BE2C (cell line): Measurements from ENCODE around the gene LPIN1.

Source experiments
- DNase-seq: peaks from one replicate; pipeline ENCODE4 v3.0.0-alpha.2; 2020
- H3K27me3 ChIP-seq: fragments of 250-450 bp; sonication (Bioruptor Pico); 2 replicates; pipeline ENCODE4 v1.5.1; 2020; ENCODE audit warnings: mild to moderate bottlenecking
- H3K36me3 ChIP-seq: fragments of 250-450 bp; sonication (Bioruptor Pico); 2 replicates; pipeline ENCODE4 v1.5.1; 2020; ENCODE audit warnings: mild to moderate bottlenecking
- H3K4me1 ChIP-seq: fragments of 250-450 bp; sonication (Bioruptor Pico); 2 replicates; pipeline ENCODE4 v1.5.1; 2020
- H3K4me3 ChIP-seq: 2 replicates; pipeline ENCODE4 v1.5.1; 2011; ENCODE audit warnings: low read depth, low read length
- H3K9me3 ChIP-seq: fragments of 250-450 bp; sonication (Bioruptor Pico); 2 replicates; pipeline ENCODE4 v1.5.1; 2020
- TF ChIP-seq, protein P1 (sequence below): IDR thresholded peaks from 2 replicates; pipeline ENCODE4 v1.5.1; 2012; ENCODE audit warnings: mild to moderate bottlenecking, low read depth, low read length

LPIN1 gene

DNA sequence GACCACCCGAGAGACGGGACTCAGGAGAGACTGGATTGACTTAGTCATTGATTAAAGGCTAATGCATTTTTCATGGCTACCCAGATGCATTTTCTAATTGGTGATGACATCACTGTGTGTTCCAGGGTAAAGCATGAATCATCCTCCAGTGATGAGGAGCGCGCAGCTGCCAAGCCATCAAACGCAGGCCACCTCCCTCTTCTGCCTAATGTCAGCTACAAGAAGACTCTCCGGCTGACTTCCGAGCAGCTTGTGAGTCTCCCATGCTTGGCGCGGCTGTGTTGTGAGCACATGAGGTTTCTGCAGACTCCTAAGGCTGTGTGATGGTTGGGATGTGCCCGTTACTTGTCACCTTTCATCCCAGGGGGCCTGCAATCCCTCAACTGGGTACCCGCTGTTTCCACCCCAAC is 56.4 kb downstream of the LPIN1 start:
- Histone ChIP-seq H3K27me3 (no peaks in the 10 kb centered on the region), H3K36me3 (peaks cover 83% of the 10 kb centered on the region), H3K9me3 (no peaks in the 10 kb centered on the region), H3K4me1 (peaks cover 19% of the 10 kb centered on the region), H3K4me3 (no peak overlapping the region)
- TF ChIP-seq, protein P1, sequence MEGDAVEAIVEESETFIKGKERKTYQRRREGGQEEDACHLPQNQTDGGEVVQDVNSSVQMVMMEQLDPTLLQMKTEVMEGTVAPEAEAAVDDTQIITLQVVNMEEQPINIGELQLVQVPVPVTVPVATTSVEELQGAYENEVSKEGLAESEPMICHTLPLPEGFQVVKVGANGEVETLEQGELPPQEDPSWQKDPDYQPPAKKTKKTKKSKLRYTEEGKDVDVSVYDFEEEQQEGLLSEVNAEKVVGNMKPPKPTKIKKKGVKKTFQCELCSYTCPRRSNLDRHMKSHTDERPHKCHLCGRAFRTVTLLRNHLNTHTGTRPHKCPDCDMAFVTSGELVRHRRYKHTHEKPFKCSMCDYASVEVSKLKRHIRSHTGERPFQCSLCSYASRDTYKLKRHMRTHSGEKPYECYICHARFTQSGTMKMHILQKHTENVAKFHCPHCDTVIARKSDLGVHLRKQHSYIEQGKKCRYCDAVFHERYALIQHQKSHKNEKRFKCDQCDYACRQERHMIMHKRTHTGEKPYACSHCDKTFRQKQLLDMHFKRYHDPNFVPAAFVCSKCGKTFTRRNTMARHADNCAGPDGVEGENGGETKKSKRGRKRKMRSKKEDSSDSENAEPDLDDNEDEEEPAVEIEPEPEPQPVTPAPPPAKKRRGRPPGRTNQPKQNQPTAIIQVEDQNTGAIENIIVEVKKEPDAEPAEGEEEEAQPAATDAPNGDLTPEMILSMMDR, result no peak
- DNase-seq, result peak; percentile 85

GRCh38 chr2:11805024-11805423 is 58.6 kb downstream of the LPIN1 start:
- no peaks in the 10 kb centered on the region for H3K27me3 ChIP-seq
- H3K9me3 ChIP-seq, result no peaks in the 10 kb centered on the region
- TF ChIP-seq, protein P1, result no peak
- peaks cover 16% of the 10 kb centered on the region for H3K4me1 ChIP-seq
- DNase-seq, result no peak
- H3K36me3 ChIP-seq, result peaks cover 86% of the 10 kb centered on the region
- H3K4me3 ChIP-seq, result no peak overlapping the region

DNA sequence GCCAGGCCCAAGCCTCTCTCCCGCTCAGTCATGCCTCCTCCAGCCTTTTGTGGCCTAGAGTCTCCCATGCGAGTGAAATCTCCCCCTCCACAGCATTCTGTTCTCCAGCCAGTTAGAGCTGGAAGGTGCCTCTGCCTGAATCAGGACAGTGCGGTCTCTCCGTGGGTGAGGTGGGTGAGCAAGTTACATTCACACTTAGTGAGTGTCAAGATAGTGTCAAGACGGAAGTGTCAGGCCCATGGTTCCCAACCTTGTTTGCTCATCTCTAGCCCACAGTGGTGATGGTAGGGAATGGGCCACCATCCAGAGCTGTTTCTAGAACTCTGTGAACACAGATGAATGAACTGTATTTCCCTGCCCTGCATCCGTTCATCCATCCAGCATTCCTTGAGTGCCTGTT is 59.5 kb downstream of the LPIN1 start:
- Histone ChIP-seq H3K4me3 (no peak overlapping the region), H3K4me1 (peaks cover 11% of the 10 kb centered on the region), H3K9me3 (no peaks in the 10 kb centered on the region), H3K36me3 (peaks cover 82% of the 10 kb centered on the region), H3K27me3 (no peaks in the 10 kb centered on the region)
- DNase-seq, result no peak
- TF ChIP-seq, protein P1, result no peak

GRCh38 chr2:11807156-11808015 is 61.0 kb downstream of the LPIN1 start:
- H3K36me3 ChIP-seq, result peaks cover 85% of the 10 kb centered on the region
- H3K27me3 ChIP-seq, result no peaks in the 10 kb centered on the region
- H3K9me3 ChIP-seq, result no peaks in the 10 kb centered on the region
- no peak overlapping the region for H3K4me3 ChIP-seq
- TF ChIP-seq, protein P1, result no peak
- H3K4me1 ChIP-seq, result peaks cover 8% of the 10 kb centered on the region
- DNase-seq, result no peak

- peaks cover 6% of the 10 kb centered on the region for H3K4me1 ChIP-seq
- peaks cover 90% of the 10 kb centered on the region for H3K36me3 ChIP-seq
- H3K9me3 ChIP-seq, result no peaks in the 10 kb centered on the region
- no peaks in the 10 kb centered on the region for H3K27me3 ChIP-seq
- TF ChIP-seq, protein P1, result no peak
- no peak for DNase-seq
- no peak overlapping the region for H3K4me3 ChIP-seq
These were observed 61.6 kb downstream of the LPIN1 start for GRCh38 chr2:11808016-11808400.

DNA sequence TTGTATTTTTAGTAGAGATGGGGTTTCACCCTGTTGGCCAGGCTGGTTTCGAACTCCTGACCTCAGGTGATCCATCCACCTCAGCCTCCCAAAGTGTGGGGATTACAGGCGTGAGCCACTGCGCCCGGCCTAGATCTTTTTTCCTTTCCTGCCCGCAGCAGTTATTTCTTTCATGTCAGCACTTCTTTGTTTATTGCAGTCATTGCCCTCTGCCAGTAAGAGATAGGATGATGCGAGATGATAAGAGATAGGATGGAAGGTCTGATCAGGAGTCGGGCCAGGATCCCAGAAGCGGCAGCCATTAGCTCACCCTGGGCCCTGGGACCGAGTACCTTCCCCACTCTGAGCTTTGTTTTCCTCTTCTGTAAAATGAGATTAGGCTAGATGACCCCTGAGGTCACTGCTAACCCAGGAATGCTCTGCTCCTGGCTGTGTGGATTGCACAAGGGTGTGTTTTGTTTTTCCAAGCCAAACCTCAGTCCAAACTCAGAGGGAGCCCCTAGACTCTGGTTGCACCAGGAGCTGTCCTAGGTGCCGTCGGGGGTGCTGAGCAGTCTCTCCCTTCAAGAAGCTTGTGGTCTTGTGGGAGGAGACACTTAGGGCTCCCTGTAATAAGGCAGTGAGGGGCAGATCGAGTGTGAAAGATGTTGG is 63.3 kb downstream of the LPIN1 start:
- Histone ChIP-seq H3K9me3 (no peaks in the 10 kb centered on the region), H3K4me3 (no peak overlapping the region), H3K27me3 (no peaks in the 10 kb centered on the region), H3K4me1 (no peaks in the 10 kb centered on the region), H3K36me3 (peaks cover 85% of the 10 kb centered on the region)
- DNase-seq, result no peak
- TF ChIP-seq, protein P1, result no peak
